ENCODE data around the gene IREB2.
A peak's percentile ranks its signal among the peaks of the same experiment; 100 is the strongest.
"Not testable (repeated sequence)": the region's sequence is repeated elsewhere in the genome, so short reads cannot be mapped to it uniquely, and the experiment has no call there.

The IREB2 gene

GRCh38 chr15:78407608-78408354, 30.2 kb upstream of the IREB2 start:
- no peak for DNase-seq (ENCODE audit: low spot score)

- no peak for DNase-seq (ENCODE audit: low spot score)
These were observed 29.7 kb upstream of the IREB2 start for GRCh38 chr15:78408355-78408640.

DNA sequence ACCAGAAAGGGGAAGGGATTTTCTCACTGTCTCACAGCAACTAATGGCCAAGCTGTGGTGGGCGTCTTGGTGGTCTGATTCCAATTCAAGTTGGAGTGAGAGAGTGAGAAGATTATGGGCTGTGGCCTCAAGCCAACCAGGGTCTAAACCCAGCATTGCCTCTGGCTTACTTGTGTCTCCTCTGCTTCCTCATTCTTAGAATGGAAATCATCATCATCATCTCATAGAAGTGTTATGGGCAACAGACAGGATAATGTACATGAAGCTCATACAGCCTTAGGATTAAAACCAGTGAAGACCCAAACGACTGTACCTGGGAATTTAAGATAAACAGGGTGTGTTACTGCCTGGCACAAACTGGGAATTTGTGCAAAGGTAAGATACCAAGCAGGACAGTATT, 29.1 kb upstream of the IREB2 start:
- DNase-seq (ENCODE audit: low spot score): no peak

GRCh38 chr15:78411061-78411460, 27.0 kb upstream of the IREB2 start:
- DNase-seq (ENCODE audit: low spot score): no peak

- DNase-seq (ENCODE audit: low spot score): no peak
These were observed 23.3 kb upstream of the IREB2 start for GRCh38 chr15:78414621-78415250.

GRCh38 chr15:78415284-78415683, 22.7 kb upstream of the IREB2 start:
- no peak for DNase-seq (ENCODE audit: low spot score)

DNA sequence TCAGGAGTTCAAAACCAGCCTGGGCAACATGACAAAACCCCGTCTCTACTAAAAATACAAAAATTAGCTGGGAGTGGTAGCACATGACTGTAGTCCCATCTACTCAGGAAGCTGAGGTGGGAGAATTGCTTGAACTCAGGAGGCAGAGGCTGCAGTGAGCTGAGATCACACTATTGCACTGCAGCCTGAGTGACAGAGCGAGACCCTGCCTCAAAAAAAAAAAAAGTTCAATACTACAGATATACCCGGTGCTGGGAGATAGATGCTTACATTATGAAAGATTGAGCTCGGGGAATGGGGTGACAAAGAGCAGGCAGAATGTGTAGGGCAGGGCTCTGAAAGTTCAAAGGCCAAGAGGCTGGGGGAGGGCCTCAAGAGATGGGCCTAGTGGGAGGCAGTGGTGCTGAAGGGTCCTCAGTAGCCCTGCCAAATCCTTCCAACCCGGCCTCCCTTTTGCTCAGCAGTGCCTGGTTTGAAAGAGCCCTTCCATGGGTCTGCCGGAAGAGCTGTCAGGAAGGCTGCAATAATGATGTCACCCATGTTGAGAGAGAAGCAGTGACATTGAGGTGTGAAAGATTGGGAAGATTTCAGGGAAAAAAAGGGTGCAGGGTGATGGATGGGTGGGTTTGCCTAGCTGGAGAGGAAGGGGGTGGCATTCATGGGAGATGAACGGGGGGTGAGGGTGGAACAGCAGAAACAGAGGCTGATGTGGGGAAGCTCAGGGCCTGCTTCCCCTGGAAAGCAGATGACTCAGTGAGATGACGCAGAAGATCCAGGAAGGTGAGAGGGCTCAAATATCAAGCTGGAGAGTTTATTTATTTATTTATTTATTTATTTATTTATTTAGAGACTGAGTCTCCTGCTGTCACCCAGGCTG, 20.0 kb upstream of the IREB2 start:
- no peak for DNase-seq (ENCODE audit: low spot score)

DNA sequence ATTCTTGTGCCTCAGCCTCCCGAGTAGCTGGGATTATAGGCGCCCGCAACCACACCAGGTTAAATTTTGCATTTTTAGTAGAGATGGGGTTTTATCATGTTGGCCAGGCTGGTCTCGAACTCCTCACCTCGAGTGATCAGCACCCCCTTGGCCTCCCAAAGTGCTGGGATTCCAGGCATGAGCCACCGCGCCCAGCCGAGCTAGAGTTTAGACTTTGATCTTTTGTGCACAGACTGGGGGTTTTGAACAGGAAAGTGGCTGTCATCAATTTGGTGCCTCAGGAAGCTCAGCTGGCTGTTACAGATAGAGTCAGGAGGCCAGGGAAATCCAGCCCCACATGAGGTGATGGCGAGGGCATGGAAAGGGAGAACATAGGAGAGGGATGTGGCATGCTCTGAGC, 19.3 kb upstream of the IREB2 start:
- no peak for DNase-seq (ENCODE audit: low spot score)

GRCh38 chr15:78419367-78419766, 18.6 kb upstream of the IREB2 start:
- DNase-seq (ENCODE audit: low spot score): no peak

GRCh38 chr15:78420220-78420619, 17.8 kb upstream of the IREB2 start:
- no peak for DNase-seq (ENCODE audit: low spot score)

GRCh38 chr15:78420766-78421165, 17.2 kb upstream of the IREB2 start:
- no peak for DNase-seq (ENCODE audit: low spot score)

- no peak for DNase-seq (ENCODE audit: low spot score)
These were observed 16.6 kb upstream of the IREB2 start for GRCh38 chr15:78421238-78421965.

DNA sequence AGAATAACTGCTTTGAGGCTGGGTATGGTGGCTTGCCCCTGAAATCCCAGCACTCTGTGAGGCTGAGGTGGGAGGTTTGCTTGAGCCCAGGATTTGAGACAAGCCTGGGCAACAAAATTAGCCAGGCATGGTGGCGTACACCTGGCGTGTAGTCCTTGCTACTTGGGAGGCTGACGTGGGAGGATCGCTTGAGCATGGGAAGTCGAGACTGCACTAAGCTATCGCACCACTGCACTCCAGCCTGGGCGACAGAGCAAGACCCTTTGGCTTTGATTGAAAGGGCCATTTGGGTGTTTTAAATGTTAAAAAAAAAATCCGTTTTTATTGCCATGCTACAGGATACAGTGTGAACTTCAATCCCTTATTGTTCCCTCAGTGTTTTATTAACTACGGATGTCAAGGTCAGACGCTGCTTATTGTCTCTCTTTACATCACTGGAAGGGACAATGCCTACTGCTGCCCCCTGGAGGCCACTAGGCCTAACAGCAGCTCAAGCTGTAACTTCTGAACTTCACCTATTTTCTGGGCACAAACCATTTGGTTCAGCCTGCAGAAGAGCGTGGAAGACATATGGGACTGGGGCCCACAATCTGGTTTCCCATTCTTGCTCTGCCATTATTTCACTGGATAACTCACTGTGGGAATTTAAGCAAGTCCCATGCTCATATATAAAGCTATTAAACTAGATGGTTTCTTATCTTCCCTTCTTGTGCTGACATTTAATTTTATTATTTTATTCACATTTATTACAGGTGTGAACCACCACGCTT, 15.3 kb upstream of the IREB2 start:
- DNase-seq (ENCODE audit: low spot score): peak; percentile 69

DNA sequence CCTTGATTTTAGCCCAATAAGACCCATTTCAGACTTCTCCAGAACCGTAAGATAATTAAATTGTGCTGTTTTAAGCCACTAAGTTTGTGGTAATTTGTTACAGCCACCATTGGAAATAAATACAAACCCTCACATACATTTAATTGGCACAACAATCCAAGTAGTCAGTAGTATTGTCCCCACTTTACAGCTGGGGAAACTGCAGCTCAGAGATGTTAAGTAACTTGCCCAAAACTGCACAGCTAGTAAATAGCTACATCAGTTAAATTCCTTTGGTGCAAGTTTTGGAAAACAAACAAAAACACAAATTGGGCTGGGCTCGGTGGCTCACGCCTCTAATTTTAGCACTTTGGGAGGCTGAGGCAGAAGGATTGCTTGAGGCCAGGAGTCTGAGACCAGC, 13.3 kb upstream of the IREB2 start:
- DNase-seq (ENCODE audit: low spot score): no peak

DNA sequence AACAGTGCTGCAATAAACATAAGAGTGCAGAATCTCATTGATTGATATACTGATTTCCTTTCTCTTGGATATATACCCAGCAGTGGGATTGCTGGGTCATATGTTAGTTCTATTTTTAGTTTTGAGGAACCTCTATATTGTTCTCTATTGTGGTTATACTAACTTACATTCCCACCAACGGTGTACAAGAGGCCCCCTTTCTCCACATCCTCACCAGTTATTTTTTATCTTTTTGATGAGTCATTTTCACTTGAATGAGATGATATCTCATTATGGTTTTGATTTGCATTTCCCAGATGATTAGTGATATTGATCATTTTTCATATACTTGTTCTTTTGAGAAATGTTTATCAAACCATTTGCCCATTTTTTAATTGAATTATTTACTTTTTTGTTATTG, 12.4 kb upstream of the IREB2 start:
- DNase-seq (ENCODE audit: low spot score): no peak

- DNase-seq (ENCODE audit: low spot score): no peak
These were observed 11.7 kb upstream of the IREB2 start for GRCh38 chr15:78426300-78426699.

DNA sequence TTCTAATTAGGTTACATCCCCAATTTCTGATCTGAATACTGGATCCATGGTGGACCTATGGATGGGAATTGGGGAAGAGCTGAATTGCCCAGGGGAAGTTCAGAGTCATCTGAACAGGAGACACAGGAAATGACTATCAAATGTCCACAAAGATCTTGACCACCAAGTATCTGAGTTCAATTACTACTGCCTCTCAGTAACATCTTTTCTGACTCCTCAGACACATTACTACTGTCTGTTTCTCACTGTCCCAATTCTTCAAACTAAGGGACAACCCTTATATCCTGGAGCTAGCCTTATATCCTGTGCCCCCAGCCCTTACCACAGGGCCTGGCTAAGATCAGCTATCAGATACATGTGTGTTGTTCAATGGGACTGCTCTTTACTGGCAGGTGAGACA, 10.1 kb upstream of the IREB2 start:
- DNase-seq (ENCODE audit: low spot score): no peak

DNA sequence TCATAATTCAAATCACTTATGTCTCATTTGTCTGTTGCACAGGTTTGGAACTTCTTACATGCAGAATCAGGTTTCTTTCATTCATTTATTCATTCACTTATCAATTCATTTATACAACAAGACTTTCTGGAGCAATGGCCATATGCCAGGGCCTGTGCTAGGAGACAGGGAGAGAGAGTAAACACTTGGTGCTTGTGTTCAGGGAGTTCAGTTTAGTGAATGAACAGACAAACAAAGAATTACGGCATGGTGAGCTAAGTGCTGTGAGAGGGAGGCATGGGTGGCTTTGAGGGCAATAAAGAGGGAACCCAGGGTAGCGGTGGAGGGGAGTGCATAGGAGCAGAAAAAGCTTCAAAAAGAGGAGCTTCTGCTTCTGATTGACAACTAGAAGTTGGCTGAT, 8.5 kb upstream of the IREB2 start:
- DNase-seq (ENCODE audit: low spot score): no peak

DNA sequence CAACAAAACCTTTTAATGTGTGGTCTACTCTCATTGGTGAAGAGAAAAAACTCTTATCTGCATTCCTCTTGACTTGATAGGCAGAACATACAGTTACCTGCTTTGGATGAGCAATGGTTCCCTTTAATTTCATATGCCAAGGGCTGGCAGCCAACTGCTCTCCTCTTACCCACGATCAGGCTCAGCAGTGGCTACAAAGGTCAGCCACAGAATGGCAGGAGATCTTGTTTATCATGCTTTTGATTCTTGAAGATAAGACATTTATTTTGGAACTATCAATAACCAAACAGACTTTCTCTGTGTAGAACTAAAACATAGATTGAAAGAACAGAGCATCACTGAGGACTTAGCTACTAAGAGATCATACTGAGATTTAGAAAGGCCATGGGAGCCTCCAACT, 6.1 kb upstream of the IREB2 start:
- no peak for DNase-seq (ENCODE audit: low spot score)

- DNase-seq (ENCODE audit: low spot score): no peak
These were observed 5.4 kb upstream of the IREB2 start for GRCh38 chr15:78432664-78433063.

DNA sequence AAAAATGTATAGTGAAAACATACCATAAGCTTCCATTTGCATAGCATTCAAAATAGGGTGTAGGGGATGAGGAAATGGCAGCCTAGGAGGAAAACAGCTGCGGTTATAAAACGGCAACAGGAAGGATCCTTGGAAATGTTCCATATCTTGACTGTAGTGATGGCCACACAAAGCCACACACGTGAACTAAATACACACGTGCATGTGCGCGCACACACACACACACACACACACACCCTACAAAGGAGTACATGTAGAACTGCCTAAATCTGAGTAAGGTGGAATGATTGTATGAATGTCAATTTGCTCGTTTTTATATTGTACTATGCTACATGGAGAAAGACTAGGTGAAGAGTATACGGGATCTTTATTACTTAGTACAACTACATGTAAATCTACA, 3.9 kb upstream of the IREB2 start:
- no peak for DNase-seq (ENCODE audit: low spot score)

- DNase-seq (ENCODE audit: low spot score): not testable (repeated sequence)
These were observed 3.3 kb upstream of the IREB2 start for GRCh38 chr15:78434711-78435110.

Measured in CD4-positive, alpha-beta T cell treated with Interleukin-2 at 100 ng/mL for 4 hours (primary cell).